ENCODE results near the gene WSB1. TPM values are rescaled to one million over a fixed set of nuclear protein-coding genes. Genes with fewer than 3 reads are reported as not detected.

Gene WSB1
- total and polyA plus RNA-seq, 9 of the 15 experiments (the other 6 are each of a cell fraction or from before 2014, with no cell fraction given), result 22.8 to 229 (median 81.1) TPM

DNA sequence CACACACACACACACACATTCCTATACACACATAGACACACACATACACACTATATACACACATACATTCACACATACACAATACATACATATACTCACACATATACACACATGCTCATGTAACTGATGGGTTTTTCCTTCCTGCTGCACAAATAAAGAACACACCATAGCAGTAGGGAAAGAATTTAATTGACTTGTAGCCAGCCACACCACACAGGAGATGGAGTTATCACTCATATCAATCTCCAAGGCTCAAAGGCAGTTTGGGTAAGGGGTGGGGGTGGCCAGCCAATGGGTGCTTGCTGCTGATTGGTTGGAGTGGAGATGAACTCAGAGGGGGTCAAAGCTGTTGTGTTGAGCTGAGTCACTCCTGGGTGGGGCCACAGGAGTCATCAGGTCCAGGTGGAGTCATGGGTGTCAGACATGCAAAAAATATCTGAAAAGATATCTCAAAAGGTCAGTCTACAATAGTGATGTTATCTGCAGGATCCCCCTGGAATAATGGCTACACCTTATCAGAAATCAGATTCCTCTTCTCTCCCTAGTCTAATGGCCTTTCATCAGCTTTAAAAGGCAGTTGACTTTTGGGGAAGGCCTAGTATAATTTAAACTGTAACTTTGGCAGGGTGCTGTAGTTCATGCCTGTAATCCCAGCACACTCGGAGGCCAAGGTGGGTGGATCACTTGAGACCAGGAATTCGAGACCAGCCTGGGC is 46.1 kb downstream of the WSB1 start (continued):
- TF ChIP-seq HMG20A (CRISPR knock-in tag; conservative IDR thresholded peaks at IDR 0.05), result no peak
- TF ChIP-seq ZC3H4 (CRISPR knock-in tag; IDR thresholded peaks at IDR 0.05; ENCODE audit: borderline replicate concordance), result no peak
- peak; percentile 72 for TF ChIP-seq POLR2B (IDR thresholded peaks at IDR 0.05; ENCODE audit: low read depth, partially characterized antibody)
- TF ChIP-seq SRF (CRISPR knock-in tag; IDR thresholded peaks at IDR 0.05), result no peak
- TF ChIP-seq CTCF (IDR thresholded peaks at IDR 0.05 in 2 of 3, conservative IDR thresholded peaks at IDR 0.05 in 1 of 3; ENCODE audit: insufficient read depth in 2 of 3, low read depth in 1 of 3, low read length in 3 of 3), result no peak
- TF ChIP-seq PRDM10 (IDR thresholded peaks at IDR 0.05; ENCODE audit: partially characterized antibody), result peak; percentile 27
- no peak for TF ChIP-seq ZNF778 (CRISPR knock-in tag; IDR thresholded peaks at IDR 0.05)
- peak; percentile 39 to 44; a peak in 3 of 4 replicates for TF ChIP-seq NRF1 (conservative IDR thresholded peaks at IDR 0.05 in 1 of 2, IDR thresholded peaks at IDR 0.05 in 1 of 2)
- peak; percentile 79 to 82 for TF ChIP-seq MLLT1 (IDR thresholded peaks at IDR 0.05)
- TF ChIP-seq EP300 (IDR thresholded peaks at IDR 0.05; ENCODE audit: low read length), result peak; percentile 78
- peak; percentile 31; the same call in 1 of the 2 replicates for TF ChIP-seq MIER1 (IDR thresholded peaks at IDR 0.05; ENCODE audit: low read depth)
- TF ChIP-seq, protein P1, sequence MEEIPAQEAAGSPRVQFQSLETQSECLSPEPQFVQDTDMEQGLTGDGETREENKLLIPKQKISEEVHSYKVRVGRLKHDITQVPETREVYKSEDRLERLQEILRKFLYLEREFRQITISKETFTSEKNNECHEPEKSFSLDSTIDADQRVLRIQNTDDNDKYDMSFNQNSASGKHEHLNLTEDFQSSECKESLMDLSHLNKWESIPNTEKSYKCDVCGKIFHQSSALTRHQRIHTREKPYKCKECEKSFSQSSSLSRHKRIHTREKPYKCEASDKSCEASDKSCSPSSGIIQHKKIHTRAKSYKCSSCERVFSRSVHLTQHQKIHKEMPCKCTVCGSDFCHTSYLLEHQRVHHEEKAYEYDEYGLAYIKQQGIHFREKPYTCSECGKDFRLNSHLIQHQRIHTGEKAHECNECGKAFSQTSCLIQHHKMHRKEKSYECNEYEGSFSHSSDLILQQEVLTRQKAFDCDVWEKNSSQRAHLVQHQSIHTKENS (CRISPR knock-in tag; IDR thresholded peaks at IDR 0.05), result no peak
